HG02973 (cell line): ENCODE data around the gene LHFPL6.

Experiments
- ATAC-seq: cut with Tn5 transposase; IDR thresholded peaks from one replicate; pipeline ENCODE4 v1.9.1; 2021; ENCODE audit warnings: moderate library complexity; ENCODE audit not compliant: unreplicated experiment

The LHFPL6 gene

DNA sequence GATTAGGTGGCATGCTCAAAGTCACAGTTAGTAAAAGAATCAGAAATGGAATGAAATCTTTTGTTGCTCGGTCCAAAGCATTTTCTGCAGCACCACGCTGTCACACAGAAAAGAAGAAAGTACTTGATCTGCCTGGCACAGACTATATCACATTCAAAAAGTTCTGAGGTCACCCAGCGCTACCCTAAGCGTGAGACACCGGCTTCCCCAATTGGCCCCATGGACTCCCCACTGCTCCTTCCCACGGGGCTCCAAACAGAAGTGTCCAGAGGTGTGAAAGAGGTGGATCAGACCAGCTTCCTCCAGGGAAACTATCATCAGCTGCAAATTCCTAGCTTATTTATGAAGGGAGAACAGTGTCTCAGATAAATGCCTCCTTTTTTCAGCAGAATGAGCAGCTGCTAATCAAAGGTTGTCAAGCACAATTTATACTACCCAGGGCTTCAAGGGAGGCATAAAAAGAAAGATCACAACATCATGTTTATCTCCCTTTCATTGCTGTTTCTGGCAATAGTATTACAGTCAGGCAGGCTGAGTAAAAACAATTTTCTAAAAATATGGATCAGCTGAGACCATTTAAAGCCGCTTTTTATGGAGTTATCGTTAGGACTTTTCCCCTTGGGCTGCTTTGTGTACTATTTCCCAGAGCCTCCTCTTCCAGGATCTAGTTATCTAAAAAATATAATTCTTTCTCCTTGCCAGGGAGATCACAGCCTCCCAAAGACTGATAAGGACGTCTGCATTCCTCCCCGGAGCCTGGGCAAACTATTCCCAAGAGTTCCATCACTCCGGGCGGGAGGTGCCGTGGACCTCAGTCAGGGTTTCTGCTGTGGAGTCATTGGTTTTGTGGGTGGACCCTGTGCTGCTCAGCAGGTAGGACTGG is 208.0 kb downstream of the LHFPL6 start:
- ATAC-seq, result no peak

DNA sequence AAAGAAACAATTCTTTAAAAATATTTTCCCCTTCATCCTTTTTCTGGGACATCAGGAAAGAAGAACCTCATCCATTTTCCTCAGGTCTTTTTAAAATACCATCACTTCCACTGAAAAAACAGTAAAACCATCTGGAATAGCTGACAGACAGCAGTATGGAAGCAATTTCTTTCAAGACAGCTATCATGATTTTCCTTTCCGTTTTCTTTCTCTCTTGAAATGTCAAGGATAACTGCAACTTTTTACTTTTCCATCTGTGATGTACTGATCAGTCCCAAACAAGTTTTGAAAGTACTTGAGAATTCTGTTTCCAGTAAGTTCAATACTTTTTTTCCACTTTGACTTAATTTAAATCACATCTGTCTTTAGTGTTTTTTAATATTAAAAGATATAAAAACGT is 211.2 kb downstream of the LHFPL6 start:
- no peak for ATAC-seq

DNA sequence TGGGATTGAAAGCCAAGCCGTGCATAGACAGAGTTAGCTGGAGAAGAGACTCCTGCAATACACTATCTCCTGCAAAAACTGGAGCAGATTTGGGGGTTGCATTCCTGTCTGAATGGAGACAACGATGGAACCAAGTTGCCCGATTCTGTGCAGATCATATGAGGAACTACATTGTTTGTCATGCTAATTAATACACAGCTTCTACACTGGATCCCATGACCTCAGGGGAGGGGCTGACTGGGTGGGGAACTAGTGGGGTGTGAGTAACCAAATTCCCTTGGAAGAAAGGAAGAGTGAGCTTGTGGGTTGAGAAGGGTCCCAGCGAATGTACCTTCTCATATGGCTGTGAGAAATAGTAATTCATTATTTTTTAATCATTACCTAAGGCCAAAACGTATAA is 214.0 kb downstream of the LHFPL6 start:
- no peak for ATAC-seq

DNA sequence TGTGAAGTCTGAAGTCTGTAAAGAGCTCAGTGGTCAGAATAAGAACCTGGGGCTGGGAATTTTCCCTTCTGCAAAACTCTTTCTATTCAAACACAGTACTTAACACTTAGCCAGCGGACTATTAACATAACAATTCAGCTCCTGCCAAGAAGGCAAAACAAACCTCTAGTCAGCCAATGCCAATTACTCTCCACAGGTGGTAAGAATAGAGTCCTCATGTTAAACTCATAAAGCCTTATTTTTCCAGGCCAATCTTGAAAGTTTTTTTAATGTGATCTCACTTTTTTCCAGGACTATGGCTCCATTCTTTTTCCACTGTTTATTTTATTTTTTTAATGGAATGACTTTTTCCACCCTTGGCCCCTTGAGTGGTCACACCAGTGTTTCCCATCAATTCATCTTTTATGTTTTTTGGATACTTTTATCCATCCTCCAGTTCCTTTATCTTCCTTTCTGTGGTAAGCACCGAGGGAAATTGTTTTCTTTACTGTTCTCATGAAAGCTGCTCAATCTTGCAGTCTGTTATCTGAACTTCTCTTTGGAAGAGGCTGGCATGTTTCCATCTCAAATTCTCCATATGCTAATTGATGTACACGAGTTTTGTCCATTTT is 217.3 kb downstream of the LHFPL6 start:
- no peak for ATAC-seq

DNA sequence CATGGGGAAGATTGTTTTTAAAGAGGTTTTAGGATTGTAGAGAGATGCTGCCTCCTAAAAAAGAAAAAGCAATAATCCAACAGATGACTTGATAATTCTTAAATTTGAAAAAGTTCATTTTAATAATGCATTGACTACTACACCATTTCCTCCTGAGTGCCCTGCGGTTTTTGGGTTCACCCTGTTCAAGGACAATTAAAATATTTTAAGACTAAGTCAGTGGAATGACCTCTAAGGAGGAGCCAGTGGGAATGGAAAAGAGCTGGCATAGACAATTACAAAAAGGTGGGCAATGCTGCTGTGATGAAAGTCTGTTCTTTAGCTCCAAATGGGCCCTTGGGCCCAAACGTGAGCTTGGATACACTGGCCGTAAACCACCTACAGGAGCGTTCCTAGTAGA is 217.8 kb downstream of the LHFPL6 start:
- ATAC-seq, result no peak

DNA sequence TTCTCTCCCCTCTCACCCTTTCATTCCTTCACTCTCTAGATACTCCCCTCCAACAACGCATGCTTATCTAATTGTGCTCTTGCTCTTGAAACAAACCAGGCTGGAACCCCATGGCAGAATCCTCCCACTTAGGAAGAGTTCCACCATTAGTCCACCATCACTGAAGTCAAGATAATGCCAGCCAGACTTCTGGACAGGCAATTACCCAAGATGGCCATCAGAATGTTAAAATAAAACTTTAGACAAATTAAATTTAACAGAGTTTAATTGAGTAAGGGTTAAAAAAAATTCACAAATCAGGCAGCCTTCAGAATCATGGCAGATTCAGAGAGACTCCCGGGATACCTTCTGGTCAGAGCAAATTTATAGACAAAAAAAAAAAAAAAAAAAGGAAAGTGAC is 221.5 kb downstream of the LHFPL6 start:
- ATAC-seq, result no peak

DNA sequence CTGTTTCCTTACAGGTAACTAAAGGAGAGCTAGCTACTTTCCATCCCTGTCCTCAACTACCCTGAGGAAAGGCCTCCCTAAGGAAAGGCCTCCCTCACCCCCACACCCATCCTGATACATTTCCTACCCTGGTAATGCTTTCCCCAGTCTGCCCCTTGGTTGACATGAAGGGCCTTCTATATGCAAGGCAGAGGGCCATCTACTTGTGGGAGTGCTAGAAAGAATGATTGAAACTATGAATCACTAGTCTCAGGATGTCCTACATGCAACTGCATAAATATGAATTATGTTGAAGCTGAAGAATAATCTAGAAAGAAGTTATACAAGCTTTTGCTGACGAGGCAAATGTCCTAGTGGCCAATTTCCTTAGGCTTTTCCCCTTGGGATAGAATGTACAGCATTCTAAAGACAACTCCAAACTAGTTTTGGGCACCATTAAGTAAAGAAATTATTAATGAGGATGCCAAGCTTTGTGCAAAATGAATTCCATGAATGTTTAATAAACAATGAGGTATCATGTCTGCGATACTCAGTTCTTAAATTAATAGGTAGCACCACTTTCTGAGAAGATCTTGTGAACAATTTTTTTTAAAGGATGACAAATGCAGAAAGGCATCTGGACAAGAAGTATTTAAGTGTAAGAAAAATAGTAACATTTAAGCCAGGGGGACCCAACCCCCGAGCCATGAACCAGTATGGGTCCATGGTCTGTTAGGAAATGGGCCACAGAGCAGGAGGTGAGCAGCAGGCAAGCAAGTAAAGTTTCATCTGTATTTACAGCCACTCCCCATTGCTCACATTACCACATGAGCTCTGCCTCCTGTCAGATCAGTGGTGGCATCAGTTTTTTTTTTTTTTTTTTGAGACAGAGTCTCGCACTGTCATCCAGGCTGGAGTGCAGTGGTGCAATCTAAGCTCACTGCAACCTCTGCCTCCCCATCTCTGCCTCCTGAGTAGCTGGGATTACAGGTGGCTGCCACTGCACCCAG is 223.0 kb downstream of the LHFPL6 start:
- no peak for ATAC-seq

DNA sequence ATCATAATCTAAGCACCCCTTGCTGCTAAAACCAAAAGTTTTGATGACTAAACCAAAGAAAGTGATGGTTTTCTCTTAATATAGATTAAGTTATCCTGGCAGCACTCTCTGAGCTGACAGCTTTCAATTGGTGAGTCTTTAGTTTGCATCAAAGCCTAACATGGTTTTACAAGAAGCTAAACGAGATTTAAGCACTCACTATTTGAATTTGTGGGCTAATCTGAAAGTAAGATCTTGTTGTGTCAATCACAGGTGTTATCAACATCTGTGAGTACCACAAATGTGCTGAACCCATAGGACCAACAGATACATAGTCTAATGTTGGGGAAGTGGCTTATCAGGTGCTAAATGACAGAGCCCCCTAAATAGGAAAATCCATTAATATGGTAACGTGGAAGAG is 223.9 kb downstream of the LHFPL6 start:
- peak; percentile 84 for ATAC-seq

DNA sequence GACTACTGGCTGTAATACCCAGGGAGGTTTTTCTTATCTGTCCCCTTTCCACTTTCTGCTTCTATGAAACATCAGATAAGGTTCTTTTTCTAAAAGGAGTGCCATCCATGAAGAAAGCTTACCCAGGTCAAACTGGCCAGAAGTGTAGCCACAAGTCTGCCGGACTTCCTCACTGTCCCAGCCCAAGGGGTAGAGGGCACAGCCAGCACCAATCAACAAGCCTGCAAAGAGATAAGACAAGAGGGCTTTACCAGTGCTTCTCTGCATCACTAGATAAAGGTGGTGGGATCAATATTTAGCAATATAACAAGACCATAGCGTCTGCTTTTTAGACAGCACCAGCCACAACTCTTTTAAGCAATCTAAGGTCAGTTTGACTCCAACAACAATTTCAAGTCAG is 224.7 kb downstream of the LHFPL6 start:
- ATAC-seq, result no peak

DNA sequence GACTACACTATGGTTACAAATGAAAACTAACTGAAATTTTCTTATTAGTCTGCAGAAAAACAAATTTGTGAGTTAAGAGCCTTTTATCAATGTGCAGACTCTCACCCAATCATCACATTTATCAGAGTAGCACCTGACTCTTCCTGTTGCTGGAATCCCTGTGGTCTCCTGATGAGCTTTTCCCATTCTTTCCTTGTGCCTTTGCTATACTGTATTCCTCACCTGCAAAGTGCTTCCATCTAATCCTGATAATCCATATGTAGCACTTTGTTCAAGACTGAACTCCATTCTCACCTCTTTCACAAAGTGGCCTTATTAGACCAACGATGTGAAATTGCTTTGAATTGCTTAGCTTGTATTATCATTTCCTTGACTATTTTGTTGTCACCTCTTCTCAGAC is 225.3 kb downstream of the LHFPL6 start:
- ATAC-seq, result no peak

DNA sequence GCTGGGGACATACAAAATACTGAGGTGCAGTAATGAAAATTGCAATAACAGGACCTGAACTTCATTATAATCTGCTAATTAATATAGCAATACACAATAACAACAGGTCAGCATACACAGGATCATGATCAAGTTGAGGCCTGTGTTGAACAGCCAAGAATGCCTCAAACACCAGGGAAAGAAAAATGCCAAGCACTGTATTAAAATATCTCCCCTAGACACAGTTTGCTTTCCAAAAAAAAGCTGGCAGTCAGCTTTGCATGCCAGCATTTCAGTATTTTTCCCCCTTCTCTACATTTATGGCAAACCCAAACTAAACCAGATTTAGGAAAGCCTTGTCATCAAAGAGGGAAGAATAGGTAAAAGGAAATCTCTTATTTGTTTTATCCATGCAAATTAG is 226.9 kb downstream of the LHFPL6 start:
- ATAC-seq, result no peak

DNA sequence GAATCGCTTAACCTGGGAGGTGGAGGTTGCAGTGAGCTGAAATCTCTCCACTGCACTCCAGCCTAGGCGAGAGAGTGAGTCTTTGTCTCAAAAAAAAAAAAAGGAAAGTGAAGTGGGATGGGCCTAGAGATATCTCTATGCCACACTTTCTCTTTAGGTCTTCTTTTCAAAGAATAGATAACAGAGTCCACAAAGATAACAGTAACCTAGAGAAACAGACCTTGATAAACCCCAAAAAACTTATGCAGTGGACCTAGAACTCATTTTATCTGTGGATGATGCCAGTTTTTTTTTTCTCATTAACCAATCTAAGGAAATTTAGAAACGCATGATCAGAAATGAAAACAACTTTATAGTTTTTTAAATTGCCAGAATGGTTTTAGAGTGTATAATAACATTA is 227.4 kb downstream of the LHFPL6 start:
- no peak for ATAC-seq

DNA sequence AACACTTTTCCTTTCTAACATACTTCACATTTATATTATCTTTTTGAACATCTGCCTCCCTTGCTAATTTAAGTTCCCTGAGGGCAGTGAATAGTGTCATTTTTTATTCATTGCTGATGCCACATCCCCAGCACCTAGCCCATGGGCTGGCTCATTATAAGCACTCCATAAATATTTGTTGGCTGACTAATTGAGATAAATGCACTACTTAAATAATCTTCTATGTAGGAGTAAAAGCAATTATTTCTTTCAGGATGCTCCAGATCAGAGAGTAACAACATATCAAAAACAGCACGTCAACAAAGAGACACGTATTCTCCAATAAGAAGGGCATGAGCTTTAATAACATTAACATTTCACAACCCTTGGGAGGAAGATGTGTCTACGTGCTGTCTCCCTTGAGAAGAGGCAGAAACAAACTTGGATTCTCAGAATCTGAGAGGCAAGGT is 228.2 kb downstream of the LHFPL6 start:
- no peak for ATAC-seq

DNA sequence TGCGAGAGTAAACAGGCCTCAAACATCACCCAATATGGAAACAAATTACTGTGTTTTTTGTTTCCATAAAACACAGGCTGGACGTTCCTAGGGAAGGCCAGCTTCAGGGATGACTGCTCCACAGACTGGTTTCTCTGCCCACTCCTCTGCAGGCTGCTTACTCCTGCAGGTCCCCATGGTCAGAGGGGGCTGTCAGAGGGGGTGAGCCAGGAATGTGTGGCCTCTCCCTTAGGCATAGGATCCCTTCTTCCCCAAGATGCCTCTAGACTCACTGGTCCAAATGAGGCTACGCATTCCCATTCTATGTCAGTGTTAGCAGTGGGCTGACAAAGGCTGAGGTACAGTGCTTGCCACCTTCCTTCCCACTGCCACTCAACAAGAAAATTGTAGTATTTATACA is 229.8 kb downstream of the LHFPL6 start:
- ATAC-seq, result no peak

DNA sequence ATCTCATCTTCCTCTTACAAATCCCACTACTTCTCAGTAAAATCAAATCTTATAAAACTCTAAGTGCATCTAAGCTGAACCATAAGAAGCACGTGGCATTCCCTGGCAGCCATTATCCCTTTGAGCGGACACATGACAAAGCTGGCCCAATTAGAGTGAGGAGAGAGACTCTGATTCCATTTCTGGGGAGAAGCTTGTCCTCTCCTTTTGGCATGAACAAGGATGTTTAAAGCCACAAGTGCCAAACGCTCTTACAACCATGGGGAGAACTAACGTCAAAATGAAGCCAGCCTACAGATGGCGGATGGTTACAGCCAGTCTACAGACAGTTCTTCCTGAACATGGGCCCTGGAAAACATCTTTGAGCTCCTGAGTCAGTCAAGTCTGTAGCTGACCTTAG is 231.3 kb downstream of the LHFPL6 start:
- ATAC-seq, result no peak

DNA sequence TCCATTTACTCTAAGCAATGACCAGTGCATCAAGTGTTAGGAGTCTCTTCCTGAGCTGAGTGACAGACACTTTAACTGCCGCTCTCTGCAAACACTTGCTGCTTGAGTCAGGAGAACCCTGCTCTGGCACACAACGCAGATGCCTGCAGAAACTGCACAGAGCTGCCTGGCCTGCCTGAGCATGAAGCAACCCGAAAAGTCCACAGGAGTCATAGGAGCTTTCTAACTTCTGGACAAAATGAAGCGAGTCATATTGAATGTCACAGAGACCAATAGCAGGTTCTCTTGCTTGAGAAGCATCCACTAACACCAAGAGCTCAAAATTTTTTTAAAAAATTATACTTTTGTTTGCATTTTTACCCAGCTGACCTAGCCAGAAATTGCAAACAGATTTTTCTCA is 232.4 kb downstream of the LHFPL6 start:
- no peak for ATAC-seq

DNA sequence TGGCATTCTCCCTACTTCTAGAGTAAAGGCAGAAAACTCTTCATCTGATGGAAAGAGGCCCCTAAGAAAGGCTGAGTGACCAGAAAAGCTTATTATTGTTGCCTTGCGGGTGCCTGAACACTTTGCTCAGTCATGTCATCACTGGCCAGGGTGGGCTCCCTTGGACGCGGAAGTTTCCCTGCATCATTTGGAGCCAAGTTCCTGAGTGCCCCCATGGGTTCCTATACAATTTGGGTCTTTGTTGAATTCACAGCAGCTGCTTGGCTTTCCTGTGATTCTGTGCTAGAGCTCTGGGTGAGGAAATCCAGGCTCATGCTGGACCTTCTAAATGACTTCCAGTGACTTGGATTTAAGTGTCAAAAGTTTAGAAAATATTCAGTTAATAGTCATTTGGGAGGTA is 232.9 kb downstream of the LHFPL6 start:
- ATAC-seq, result no peak

DNA sequence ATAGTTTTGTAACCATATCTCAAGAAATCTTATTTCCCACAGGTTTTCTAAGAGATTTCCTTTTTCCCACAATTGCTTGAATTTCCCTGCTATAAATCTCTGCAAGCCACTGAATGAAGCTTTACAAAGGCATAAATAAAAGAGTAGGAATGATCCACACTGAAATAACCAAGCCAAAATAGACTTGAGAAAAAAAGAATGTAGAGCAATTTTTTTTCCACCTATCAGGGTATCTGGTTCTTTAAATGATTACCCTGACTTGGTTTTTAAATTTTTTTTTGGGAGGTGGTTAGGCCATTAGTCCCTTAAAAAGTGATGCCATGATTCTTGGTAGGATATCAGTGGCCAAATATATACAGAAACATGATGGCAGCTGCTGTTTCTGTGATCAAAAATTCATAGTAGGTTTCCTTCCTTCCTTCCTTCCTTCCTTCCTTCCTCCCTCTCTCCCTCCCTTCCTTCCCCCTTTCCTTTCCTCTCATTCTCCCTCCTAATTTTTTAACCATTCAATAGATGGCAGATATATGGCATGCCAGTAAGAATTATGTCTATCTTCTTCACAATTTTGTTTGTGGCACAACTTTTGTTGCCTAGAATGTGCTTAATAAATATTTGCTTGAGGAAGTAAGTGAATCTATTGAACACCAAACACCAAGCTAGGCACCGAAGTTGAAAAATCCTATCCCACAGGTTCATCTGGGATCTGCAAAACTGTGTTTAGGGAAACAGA is 233.7 kb downstream of the LHFPL6 start:
- ATAC-seq, result no peak

DNA sequence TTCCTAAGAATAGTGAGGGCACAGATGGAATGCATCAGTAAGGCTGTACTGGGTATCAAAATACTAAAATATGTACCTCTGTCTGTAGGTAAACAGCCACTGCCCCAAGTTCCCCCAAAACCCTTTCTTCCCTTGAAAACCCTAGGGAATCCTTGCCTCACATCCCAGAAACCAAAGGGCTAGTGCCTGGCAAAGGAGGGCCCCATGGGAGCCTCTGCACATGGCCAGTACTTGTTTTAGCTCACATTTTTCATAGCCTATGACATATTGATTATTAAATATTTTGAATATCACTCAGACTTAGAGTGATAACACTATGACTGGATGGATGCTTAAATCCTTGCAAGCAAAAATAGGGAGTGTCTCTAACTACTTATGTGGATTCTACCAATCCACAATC is 237.1 kb downstream of the LHFPL6 start:
- ATAC-seq, result no peak

DNA sequence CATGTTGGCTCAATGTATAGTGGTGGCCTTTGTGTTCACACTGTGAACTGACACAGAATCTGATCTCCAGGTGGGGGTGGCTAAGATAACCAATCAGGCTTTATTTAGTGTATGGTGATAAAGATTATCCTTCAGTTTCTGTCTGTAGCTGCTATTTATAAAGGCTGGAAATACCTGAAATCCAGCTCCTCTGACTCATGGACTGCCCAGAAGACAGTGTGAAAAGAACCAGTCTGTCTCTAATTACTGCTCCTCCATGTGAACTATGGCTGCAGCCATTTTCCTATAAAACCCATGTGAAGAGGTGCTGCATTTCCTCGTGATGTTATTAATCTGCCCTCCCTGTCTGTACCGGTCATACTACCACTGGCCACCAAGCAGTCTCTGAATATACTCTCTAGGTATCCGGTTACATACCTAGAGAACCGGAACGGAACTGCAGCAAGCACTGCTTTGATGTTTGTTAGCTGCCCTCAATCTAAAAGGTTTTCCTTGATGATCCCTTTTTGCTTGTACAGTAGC is 238.0 kb downstream of the LHFPL6 start:
- no peak for ATAC-seq

DNA sequence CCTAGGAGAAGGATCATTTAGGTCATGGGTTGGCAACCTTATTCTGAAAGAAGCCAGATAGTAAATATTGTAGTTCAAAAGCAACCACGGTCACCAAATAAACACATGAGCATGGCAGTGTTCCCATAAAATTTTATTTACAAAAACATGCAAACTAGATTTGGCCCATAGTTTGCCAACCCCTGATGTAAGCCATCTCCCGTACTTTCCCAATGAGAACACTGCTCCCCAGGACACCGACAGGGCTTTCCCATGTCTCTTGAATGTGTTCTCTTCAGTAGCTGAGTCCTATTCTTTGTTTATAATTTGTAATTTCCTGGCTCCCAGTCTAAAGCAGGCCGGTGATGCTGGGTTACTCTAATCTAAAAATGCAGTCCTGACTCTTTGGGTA is 239.6 kb downstream of the LHFPL6 start:
- ATAC-seq, result no peak
